ENCODE data around the gene ABCA13. TPM values are rescaled to one million over a fixed set of nuclear protein-coding genes. Genes with fewer than 3 reads are reported as not detected.

ABCA13 gene
- total and polyA plus RNA-seq, 3 experiments from 2014 or later: not detected

DNA sequence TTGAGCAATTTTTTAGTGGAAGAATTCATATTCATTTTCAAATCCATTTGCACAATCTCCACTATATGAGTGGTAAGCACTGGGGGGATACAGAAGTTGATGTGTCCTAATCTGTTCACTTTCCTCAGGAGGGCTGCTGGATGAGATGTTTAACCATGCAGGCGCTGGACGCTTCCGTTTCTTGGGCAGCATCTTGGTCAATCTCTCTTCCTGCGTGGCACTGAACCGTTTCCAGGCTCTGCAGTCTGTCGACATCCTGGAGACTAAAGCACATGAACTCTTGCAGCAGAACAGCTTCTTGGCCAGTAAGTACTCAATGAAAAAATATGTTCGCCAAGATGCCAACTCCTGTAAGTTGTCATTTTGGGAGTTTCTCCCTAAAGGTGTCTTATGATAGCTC is 179.3 kb downstream of the ABCA13 start:
- Mint-ChIP-seq H3K36me3 (no peaks in the 10 kb centered on the region), H3K9me3 (no peaks in the 10 kb centered on the region), H3K27me3 (peaks cover 3% of the 10 kb centered on the region in 2 donors), H3K27ac (no peak overlapping the region), H3K4me1 (no peaks in the 10 kb centered on the region), H3K4me3 (no peak overlapping the region)
- Histone ChIP-seq H3K4me1 (ENCODE audit: insufficient read depth, low read length) (no peaks in the 10 kb centered on the region), H3K27me3 (ENCODE audit: insufficient read depth, low read length, poor library complexity, severe bottlenecking) (no peaks in the 10 kb centered on the region), H3K36me3 (ENCODE audit: insufficient read depth, low read length) (no peaks in the 10 kb centered on the region), H3K4me3 (ENCODE audit: low read length) (no peak overlapping the region), H3K27ac (ENCODE audit: low read depth, low read length) (no peak overlapping the region), H3K9me3 (ENCODE audit: low read length) (no peaks in the 10 kb centered on the region)
- no peak for DNase-seq
- ChIA-PET CTCF (no interaction called here), POLR2A (no interaction called here)

- no peak for DNase-seq
- H3K4me3 ChIP-seq (ENCODE audit: low read length): no peak overlapping the region
- Mint-ChIP-seq H3K27me3 (peaks cover 3% of the 10 kb centered on the region in 2 donors), H3K4me3 (no peak overlapping the region), H3K9me3 (peaks cover 0 to 2% (median 0%) of the 10 kb centered on the region in 5 donors), H3K4me1 (no peaks in the 10 kb centered on the region), H3K36me3 (no peaks in the 10 kb centered on the region), H3K27ac (no peak overlapping the region)
- H3K27ac ChIP-seq (ENCODE audit: low read depth, low read length): no peak overlapping the region
- ChIA-PET CTCF (no interaction called here), POLR2A (no interaction called here)
- no peaks in the 10 kb centered on the region for H3K36me3 ChIP-seq (ENCODE audit: insufficient read depth, low read length)
- H3K27me3 ChIP-seq (ENCODE audit: insufficient read depth, low read length, poor library complexity, severe bottlenecking): no peaks in the 10 kb centered on the region
- H3K9me3 ChIP-seq (ENCODE audit: low read length): no peaks in the 10 kb centered on the region
- no peaks in the 10 kb centered on the region for H3K4me1 ChIP-seq (ENCODE audit: insufficient read depth, low read length)
Measured at GRCh38 chr7:48351900-48352299, 180.6 kb downstream of the ABCA13 start.

DNA sequence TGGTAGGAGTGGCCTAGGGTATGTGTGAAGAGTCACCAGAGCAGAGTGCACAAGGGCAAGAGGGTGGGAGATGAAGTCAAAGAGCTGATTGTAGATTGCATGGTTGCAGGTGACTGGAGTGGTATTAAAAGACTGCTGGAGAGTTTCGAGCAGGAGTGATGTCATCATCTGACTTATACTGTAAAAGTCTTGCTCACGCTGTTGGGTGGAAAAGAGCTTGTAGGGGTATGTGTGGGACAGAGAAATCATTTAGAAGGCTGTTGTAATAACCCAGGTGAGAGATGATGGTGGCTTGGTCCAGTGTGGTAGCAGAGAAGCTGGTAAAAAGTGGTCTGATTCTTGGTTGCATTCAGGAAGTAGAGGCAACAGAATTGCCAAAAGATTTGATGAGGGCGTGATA is 184.1 kb downstream of the ABCA13 start:
- Histone ChIP-seq H3K4me1 (ENCODE audit: insufficient read depth, low read length) (no peaks in the 10 kb centered on the region), H3K4me3 (ENCODE audit: low read length) (no peak overlapping the region), H3K36me3 (ENCODE audit: insufficient read depth, low read length) (no peaks in the 10 kb centered on the region), H3K27ac (ENCODE audit: low read depth, low read length) (no peak overlapping the region), H3K27me3 (ENCODE audit: insufficient read depth, low read length, poor library complexity, severe bottlenecking) (no peaks in the 10 kb centered on the region), H3K9me3 (ENCODE audit: low read length) (no peaks in the 10 kb centered on the region)
- H3K27ac Mint-ChIP-seq: peak overlapping the region in 1 of 8 donors; percentile 16
- H3K4me3 Mint-ChIP-seq: no peak overlapping the region
- ChIA-PET POLR2A (no interaction called here), CTCF (no interaction called here)
- peaks cover 1 to 3% of the 10 kb centered on the region in 2 donors for H3K27me3 Mint-ChIP-seq
- peaks cover 0 to 2% (median 0%) of the 10 kb centered on the region in 5 donors for H3K9me3 Mint-ChIP-seq
- H3K4me1 Mint-ChIP-seq: no peaks in the 10 kb centered on the region
- no peak for DNase-seq
- no peaks in the 10 kb centered on the region for H3K36me3 Mint-ChIP-seq

DNA sequence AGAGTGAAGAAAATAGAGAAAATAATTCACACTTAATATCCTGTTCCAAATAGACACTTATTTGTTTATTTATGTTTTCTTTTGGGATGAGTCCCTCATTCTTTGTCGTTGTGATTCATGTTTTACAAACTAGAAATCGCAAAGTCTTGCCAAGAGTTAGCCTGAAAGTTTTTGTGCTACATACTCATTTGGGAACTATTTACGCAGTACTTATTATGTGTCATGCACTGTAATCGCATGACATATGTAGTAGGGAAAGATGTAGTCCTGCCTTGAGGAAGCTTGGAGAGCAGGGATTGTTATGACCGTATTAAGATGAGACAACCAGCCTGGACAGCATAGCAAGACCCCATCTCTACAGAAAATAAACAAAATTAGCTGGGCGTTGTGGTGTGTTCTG is 189.3 kb downstream of the ABCA13 start:
- H3K4me3 ChIP-seq (ENCODE audit: low read length): no peak overlapping the region
- Mint-ChIP-seq H3K9me3 (peaks cover 0 to 2% (median 0%) of the 10 kb centered on the region in 5 donors), H3K27ac (peak overlapping the region in 1 of 8 donors; percentile 3), H3K4me1 (no peaks in the 10 kb centered on the region), H3K4me3 (no peak overlapping the region), H3K27me3 (peaks cover 0 to 2% of the 10 kb centered on the region in 2 donors), H3K36me3 (no peaks in the 10 kb centered on the region)
- H3K4me1 ChIP-seq (ENCODE audit: insufficient read depth, low read length): no peaks in the 10 kb centered on the region
- no peaks in the 10 kb centered on the region for H3K27me3 ChIP-seq (ENCODE audit: insufficient read depth, low read length, poor library complexity, severe bottlenecking)
- no peak for DNase-seq
- ChIA-PET POLR2A (no interaction called here), CTCF (no interaction called here)
- no peaks in the 10 kb centered on the region for H3K9me3 ChIP-seq (ENCODE audit: low read length)
- no peak overlapping the region for H3K27ac ChIP-seq (ENCODE audit: low read depth, low read length)
- H3K36me3 ChIP-seq (ENCODE audit: insufficient read depth, low read length): no peaks in the 10 kb centered on the region

DNA sequence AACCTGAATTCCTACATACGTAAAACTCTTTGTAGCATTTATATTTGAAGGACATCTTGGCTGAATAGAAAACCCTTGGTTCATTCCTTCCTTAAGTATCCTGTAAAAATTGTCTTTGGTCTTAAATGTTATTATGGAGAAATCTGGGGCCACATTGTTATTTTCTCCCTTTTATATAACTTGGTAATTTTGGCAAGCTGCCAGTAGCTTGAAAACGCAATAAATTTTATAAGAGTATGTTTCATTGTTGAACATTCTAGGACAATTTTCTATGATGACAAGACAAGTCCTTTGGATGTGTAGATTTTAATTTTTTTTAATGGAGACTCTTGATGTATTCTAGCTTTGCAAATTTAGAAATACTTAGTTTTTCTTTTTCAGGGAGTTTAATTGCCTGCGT is 191.9 kb downstream of the ABCA13 start:
- no peaks in the 10 kb centered on the region for H3K27me3 ChIP-seq (ENCODE audit: insufficient read depth, low read length, poor library complexity, severe bottlenecking)
- DNase-seq: no peak
- Mint-ChIP-seq H3K4me3 (no peak overlapping the region), H3K4me1 (no peaks in the 10 kb centered on the region), H3K27me3 (peaks cover 2 to 4% of the 10 kb centered on the region in 2 donors), H3K27ac (no peak overlapping the region), H3K36me3 (no peaks in the 10 kb centered on the region), H3K9me3 (peaks cover 0 to 3% (median 0%) of the 10 kb centered on the region in 5 donors)
- no peaks in the 10 kb centered on the region for H3K9me3 ChIP-seq (ENCODE audit: low read length)
- no peaks in the 10 kb centered on the region for H3K4me1 ChIP-seq (ENCODE audit: insufficient read depth, low read length)
- no peak overlapping the region for H3K4me3 ChIP-seq (ENCODE audit: low read length)
- no peak overlapping the region for H3K27ac ChIP-seq (ENCODE audit: low read depth, low read length)
- H3K36me3 ChIP-seq (ENCODE audit: insufficient read depth, low read length): no peaks in the 10 kb centered on the region
- ChIA-PET POLR2A (no interaction called here), CTCF (no interaction called here)

- H3K36me3 ChIP-seq (ENCODE audit: insufficient read depth, low read length): no peaks in the 10 kb centered on the region
- no peak overlapping the region for H3K4me3 ChIP-seq (ENCODE audit: low read length)
- H3K4me1 ChIP-seq (ENCODE audit: insufficient read depth, low read length): no peaks in the 10 kb centered on the region
- H3K9me3 ChIP-seq (ENCODE audit: low read length): no peaks in the 10 kb centered on the region
- no peak overlapping the region for H3K4me3 Mint-ChIP-seq
- H3K27ac ChIP-seq (ENCODE audit: low read depth, low read length): no peak overlapping the region
- no peak for DNase-seq
- no peaks in the 10 kb centered on the region for H3K27me3 ChIP-seq (ENCODE audit: insufficient read depth, low read length, poor library complexity, severe bottlenecking)
- H3K9me3 Mint-ChIP-seq: peaks cover 0 to 3% (median 0%) of the 10 kb centered on the region in 5 donors
- no peak overlapping the region for H3K27ac Mint-ChIP-seq
- H3K27me3 Mint-ChIP-seq: peaks cover 3 to 4% of the 10 kb centered on the region in 2 donors
- no peaks in the 10 kb centered on the region for H3K4me1 Mint-ChIP-seq
- CTCF ChIA-PET: no interaction called here
- POLR2A ChIA-PET: no interaction called here
- H3K36me3 Mint-ChIP-seq: no peaks in the 10 kb centered on the region
Measured at GRCh38 chr7:48365010-48365409, 193.8 kb downstream of the ABCA13 start.

- H3K9me3 Mint-ChIP-seq: peaks cover 0 to 11% (median 7%) of the 10 kb centered on the region in 5 donors
- Histone ChIP-seq H3K9me3 (ENCODE audit: low read length) (no peaks in the 10 kb centered on the region), H3K4me3 (ENCODE audit: low read length) (no peak overlapping the region), H3K36me3 (ENCODE audit: insufficient read depth, low read length) (no peaks in the 10 kb centered on the region), H3K27ac (ENCODE audit: low read depth, low read length) (no peak overlapping the region), H3K27me3 (ENCODE audit: insufficient read depth, low read length, poor library complexity, severe bottlenecking) (no peaks in the 10 kb centered on the region), H3K4me1 (ENCODE audit: insufficient read depth, low read length) (no peaks in the 10 kb centered on the region)
- H3K27me3 Mint-ChIP-seq: peaks cover 3 to 4% of the 10 kb centered on the region in 2 donors
- DNase-seq: no peak
- ChIA-PET POLR2A (no interaction called here), CTCF (no interaction called here)
- no peaks in the 10 kb centered on the region for H3K4me1 Mint-ChIP-seq
- no peak overlapping the region for H3K4me3 Mint-ChIP-seq
- H3K36me3 Mint-ChIP-seq: no peaks in the 10 kb centered on the region
- H3K27ac Mint-ChIP-seq: no peak overlapping the region
Measured at GRCh38 chr7:48366096-48366495, 194.8 kb downstream of the ABCA13 start.

- H3K27me3 Mint-ChIP-seq: no peaks in the 10 kb centered on the region
- ChIA-PET POLR2A (no interaction called here), CTCF (no interaction called here)
- no peaks in the 10 kb centered on the region for H3K4me1 ChIP-seq (ENCODE audit: insufficient read depth, low read length)
- H3K27ac ChIP-seq (ENCODE audit: low read depth, low read length): no peak overlapping the region
- H3K4me3 Mint-ChIP-seq: no peak overlapping the region
- H3K4me1 Mint-ChIP-seq: no peaks in the 10 kb centered on the region
- peaks cover 0 to 13% (median 6%) of the 10 kb centered on the region in 5 donors for H3K9me3 Mint-ChIP-seq
- DNase-seq: no peak
- H3K27me3 ChIP-seq (ENCODE audit: insufficient read depth, low read length, poor library complexity, severe bottlenecking): no peaks in the 10 kb centered on the region
- H3K27ac Mint-ChIP-seq: no peak overlapping the region
- no peaks in the 10 kb centered on the region for H3K36me3 ChIP-seq (ENCODE audit: insufficient read depth, low read length)
- H3K9me3 ChIP-seq (ENCODE audit: low read length): no peaks in the 10 kb centered on the region
- no peaks in the 10 kb centered on the region for H3K36me3 Mint-ChIP-seq
- H3K4me3 ChIP-seq (ENCODE audit: low read length): no peak overlapping the region
Measured at GRCh38 chr7:48376263-48376662, 205.0 kb downstream of the ABCA13 start.

DNA sequence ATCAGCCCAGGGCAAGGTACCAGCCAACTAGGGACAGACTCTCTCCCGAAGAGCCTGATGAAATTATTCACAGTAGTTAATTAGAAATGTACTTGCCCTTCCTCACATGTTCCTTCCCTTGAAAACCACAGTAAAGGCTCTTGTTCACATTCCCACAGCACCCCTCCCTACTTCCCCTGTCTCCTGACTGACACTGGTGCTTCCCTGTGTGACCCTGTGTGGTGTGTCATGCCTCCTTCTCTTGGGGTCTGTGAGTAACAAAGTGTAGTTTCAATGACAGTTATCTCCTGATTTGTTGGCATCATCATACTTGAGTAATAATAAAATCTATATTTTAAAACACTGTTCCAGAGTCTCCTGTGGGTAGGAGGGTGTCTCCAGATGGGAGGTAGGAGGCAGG is 209.7 kb downstream of the ABCA13 start:
- ChIA-PET POLR2A (no interaction called here), CTCF (no interaction called here)
- Mint-ChIP-seq H3K4me3 (no peak overlapping the region), H3K27ac (no peak overlapping the region), H3K4me1 (no peaks in the 10 kb centered on the region), H3K9me3 (no peaks in the 10 kb centered on the region), H3K36me3 (no peaks in the 10 kb centered on the region), H3K27me3 (no peaks in the 10 kb centered on the region)
- Histone ChIP-seq H3K27me3 (ENCODE audit: insufficient read depth, low read length, poor library complexity, severe bottlenecking) (no peaks in the 10 kb centered on the region), H3K36me3 (ENCODE audit: insufficient read depth, low read length) (no peaks in the 10 kb centered on the region), H3K27ac (ENCODE audit: low read depth, low read length) (no peak overlapping the region), H3K4me3 (ENCODE audit: low read length) (no peak overlapping the region), H3K9me3 (ENCODE audit: low read length) (no peaks in the 10 kb centered on the region), H3K4me1 (ENCODE audit: insufficient read depth, low read length) (no peaks in the 10 kb centered on the region)
- no peak for DNase-seq

All from CD8-positive, alpha-beta memory T cell (primary cell).